ENCODE data around the gene RUNX1. TPM values are rescaled to one million over a fixed set of nuclear protein-coding genes. Genes with fewer than 3 reads are reported as not detected.

RUNX1 gene
- polyA plus RNA-seq, 1 of the 3 experiments (the other 2 are of a cell fraction), result 17.1 TPM

DNA sequence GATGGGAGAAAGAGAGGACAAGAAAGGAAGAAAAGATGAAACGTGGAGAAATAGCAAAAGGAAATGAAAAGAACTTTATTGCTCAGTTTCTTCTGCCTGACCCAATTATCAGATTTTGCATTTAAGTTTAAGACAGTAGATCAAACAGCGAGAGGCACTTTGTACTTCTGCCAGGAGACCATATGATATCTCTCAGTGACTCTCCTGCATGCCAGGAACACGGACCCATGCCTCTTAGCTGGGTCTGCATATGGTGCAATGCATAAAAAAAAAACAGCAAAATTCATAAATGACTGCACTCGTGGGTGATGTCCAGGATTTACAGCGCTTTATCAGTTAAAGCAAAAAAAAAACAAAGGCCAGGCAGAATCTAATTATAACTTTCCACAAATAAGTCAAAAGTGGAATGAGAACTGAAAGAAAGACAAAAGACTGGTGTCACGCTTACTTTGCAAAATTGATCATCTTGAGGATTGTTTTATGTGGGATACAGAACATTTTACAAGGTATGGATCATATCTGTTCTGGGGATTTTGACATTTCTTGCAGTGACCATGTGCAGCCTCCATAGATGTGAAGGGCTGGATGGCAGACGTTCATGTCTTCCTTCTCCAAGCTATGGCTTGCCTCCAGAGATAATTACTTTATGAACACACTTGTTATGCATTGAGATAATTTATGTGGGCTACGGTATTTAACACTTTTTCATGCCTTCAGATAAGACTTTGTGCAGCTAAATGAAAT is 79.5 kb downstream of the RUNX1 start:
- H2AFZ ChIP-seq (ENCODE audit: low read depth), result no peak overlapping the region
- DNase-seq, result no peak
- no peaks in the 10 kb centered on the region for H3F3A ChIP-seq (replicated peaks; ENCODE audit: insufficient read depth)
- H3K36me3 ChIP-seq (replicated peaks in 1 of 2; ENCODE audit: control insufficient read depth in 1 of 2, insufficient read depth in 2 of 2, low read length in 1 of 2), result no peaks in the 10 kb centered on the region
- H3K9me2 ChIP-seq, result no peaks in the 10 kb centered on the region
- WGBS (ENCODE audit: low lambda C conversion rate), result 62% methylated on average over 8 of the region's 8 CpGs
- H3K27me3 ChIP-seq (ENCODE audit: insufficient read depth), result no peaks in the 10 kb centered on the region
- 0 out of 4 replicates have a peak, but pooled peaks cover 0 to 5% of the 10 kb centered on the region in 2 experiments for H3K4me1 ChIP-seq (ENCODE audit: control insufficient read depth in 1 of 2, insufficient read depth in 2 of 2, low read depth in 1 of 2, low read length in 1 of 2)
- TF ChIP-seq, protein P1, sequence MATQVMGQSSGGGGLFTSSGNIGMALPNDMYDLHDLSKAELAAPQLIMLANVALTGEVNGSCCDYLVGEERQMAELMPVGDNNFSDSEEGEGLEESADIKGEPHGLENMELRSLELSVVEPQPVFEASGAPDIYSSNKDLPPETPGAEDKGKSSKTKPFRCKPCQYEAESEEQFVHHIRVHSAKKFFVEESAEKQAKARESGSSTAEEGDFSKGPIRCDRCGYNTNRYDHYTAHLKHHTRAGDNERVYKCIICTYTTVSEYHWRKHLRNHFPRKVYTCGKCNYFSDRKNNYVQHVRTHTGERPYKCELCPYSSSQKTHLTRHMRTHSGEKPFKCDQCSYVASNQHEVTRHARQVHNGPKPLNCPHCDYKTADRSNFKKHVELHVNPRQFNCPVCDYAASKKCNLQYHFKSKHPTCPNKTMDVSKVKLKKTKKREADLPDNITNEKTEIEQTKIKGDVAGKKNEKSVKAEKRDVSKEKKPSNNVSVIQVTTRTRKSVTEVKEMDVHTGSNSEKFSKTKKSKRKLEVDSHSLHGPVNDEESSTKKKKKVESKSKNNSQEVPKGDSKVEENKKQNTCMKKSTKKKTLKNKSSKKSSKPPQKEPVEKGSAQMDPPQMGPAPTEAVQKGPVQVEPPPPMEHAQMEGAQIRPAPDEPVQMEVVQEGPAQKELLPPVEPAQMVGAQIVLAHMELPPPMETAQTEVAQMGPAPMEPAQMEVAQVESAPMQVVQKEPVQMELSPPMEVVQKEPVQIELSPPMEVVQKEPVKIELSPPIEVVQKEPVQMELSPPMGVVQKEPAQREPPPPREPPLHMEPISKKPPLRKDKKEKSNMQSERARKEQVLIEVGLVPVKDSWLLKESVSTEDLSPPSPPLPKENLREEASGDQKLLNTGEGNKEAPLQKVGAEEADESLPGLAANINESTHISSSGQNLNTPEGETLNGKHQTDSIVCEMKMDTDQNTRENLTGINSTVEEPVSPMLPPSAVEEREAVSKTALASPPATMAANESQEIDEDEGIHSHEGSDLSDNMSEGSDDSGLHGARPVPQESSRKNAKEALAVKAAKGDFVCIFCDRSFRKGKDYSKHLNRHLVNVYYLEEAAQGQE (IDR thresholded peaks at IDR 0.05; ENCODE audit: low read depth, low read length), result no peak
- TF ChIP-seq RFX5 (IDR thresholded peaks at IDR 0.05; ENCODE audit: low read length) (no peak), TAF1 (IDR thresholded peaks at IDR 0.05; ENCODE audit: borderline replicate concordance, low read depth, low read length) (no peak), RAD21 (IDR thresholded peaks at IDR 0.05; ENCODE audit: low read length) (no peak), EZH2phosphoT487 (IDR thresholded peaks at IDR 0.05; ENCODE audit: borderline replicate concordance, low read depth) (no peak), YY1 (IDR thresholded peaks at IDR 0.05; ENCODE audit: low read depth) (no peak), CHD2 (IDR thresholded peaks at IDR 0.05; ENCODE audit: low read length, partially characterized antibody) (no peak), FOXJ3 (CRISPR knock-in tag; IDR thresholded peaks at IDR 0.05) (no peak), TCF12 (IDR thresholded peaks at IDR 0.05) (no peak), GABPA (IDR thresholded peaks at IDR 0.05; ENCODE audit: low read depth) (no peak), RXRA (IDR thresholded peaks at IDR 0.05; ENCODE audit: borderline replicate concordance, low read depth) (no peak), MXI1 (IDR thresholded peaks at IDR 0.05; ENCODE audit: low read depth, low read length) (no peak), RCOR1 (IDR thresholded peaks at IDR 0.05; ENCODE audit: low read length) (no peak)
- TF ChIP-seq, protein P2, sequence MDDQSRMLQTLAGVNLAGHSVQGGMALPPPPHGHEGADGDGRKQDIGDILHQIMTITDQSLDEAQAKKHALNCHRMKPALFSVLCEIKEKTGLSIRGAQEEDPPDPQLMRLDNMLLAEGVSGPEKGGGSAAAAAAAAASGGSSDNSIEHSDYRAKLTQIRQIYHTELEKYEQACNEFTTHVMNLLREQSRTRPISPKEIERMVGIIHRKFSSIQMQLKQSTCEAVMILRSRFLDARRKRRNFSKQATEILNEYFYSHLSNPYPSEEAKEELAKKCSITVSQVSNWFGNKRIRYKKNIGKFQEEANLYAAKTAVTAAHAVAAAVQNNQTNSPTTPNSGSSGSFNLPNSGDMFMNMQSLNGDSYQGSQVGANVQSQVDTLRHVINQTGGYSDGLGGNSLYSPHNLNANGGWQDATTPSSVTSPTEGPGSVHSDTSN (IDR thresholded peaks at IDR 0.05), result no peak
- TF ChIP-seq, protein P3, sequence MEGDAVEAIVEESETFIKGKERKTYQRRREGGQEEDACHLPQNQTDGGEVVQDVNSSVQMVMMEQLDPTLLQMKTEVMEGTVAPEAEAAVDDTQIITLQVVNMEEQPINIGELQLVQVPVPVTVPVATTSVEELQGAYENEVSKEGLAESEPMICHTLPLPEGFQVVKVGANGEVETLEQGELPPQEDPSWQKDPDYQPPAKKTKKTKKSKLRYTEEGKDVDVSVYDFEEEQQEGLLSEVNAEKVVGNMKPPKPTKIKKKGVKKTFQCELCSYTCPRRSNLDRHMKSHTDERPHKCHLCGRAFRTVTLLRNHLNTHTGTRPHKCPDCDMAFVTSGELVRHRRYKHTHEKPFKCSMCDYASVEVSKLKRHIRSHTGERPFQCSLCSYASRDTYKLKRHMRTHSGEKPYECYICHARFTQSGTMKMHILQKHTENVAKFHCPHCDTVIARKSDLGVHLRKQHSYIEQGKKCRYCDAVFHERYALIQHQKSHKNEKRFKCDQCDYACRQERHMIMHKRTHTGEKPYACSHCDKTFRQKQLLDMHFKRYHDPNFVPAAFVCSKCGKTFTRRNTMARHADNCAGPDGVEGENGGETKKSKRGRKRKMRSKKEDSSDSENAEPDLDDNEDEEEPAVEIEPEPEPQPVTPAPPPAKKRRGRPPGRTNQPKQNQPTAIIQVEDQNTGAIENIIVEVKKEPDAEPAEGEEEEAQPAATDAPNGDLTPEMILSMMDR (IDR thresholded peaks at IDR 0.05), result no peak
- TF ChIP-seq, protein P4, sequence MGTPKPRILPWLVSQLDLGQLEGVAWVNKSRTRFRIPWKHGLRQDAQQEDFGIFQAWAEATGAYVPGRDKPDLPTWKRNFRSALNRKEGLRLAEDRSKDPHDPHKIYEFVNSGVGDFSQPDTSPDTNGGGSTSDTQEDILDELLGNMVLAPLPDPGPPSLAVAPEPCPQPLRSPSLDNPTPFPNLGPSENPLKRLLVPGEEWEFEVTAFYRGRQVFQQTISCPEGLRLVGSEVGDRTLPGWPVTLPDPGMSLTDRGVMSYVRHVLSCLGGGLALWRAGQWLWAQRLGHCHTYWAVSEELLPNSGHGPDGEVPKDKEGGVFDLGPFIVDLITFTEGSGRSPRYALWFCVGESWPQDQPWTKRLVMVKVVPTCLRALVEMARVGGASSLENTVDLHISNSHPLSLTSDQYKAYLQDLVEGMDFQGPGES (IDR thresholded peaks at IDR 0.05; ENCODE audit: low read depth, low read length), result no peak
- no peak overlapping the region for H3K27ac ChIP-seq (ENCODE audit: low read depth in 2 of 2, low read length in 1 of 2)
- no peaks in the 10 kb centered on the region for H3K9me3 ChIP-seq
- POLR2A ChIA-PET, result no interaction called here
- H4K20me1 ChIP-seq (ENCODE audit: insufficient read depth), result no peaks in the 10 kb centered on the region
- CTCF ChIA-PET, result interaction anchor here (0.9 kb wide), 1 partner anchor 12 kb away, joined by 3 read pairs; no protein-coding TSS in a partner anchor
- no peaks in the 10 kb centered on the region for H3K79me2 ChIP-seq (ENCODE audit: insufficient read depth)
- no peak overlapping the region for H3K9ac ChIP-seq
- H3K4me2 ChIP-seq, result no peak overlapping the region
- H3K4me3 ChIP-seq (ENCODE audit: low read depth in 2 of 2, low read length in 1 of 2), result no peak overlapping the region
